Fibroblast of skin of back (primary cell): ENCODE data around the gene TCEA2.

Experiments used
- DNase-seq: peaks from one replicate; pipeline ENCODE4 v3.0.0-alpha.2; 2013

Gene TCEA2

DNA sequence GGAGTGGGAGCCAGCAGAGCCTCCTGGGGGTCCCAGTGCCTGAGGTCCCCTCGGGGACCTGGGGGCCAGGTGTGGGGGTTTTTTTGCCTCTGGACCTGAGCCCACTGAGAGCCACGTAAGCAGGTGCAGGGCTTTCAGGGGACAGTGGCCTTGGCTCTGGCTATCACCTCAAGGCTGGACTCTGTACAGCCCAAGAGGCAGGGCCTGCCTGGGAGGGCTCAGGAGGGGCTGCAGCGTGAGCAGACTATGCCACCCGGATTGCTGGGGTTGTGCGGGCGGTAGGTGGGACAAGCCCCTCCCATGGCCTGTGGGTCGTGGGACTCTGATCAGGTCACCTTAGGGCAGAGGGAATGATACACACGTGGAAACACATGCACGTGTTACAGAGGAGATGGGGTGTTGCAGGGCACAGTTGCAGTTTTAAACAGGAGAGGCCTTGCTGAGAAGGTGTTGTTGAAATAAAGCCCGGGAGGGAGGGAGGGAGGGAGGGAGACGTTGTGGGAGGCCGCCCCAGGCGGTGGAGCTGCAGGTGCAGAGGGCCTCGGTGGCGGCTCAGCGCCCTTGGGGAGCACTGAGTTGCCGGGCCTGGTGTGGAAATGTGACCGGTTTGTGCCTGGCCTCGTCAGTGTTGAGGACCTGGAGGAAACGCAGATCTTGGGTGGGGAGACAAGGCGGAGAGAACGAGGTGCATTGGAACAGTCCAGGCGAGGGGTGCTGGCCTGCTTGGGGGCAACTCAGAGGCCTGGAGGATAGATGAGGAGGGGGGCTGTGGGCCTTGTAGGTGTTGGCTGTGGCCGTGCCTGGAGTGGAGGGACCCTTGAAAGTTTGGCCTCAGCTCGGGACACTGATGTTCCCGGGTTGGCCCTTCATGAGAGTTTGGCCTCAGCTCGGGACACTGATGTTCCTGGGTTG, 2.3 kb downstream of the TCEA2 start:
- DNase-seq = no peak

DNA sequence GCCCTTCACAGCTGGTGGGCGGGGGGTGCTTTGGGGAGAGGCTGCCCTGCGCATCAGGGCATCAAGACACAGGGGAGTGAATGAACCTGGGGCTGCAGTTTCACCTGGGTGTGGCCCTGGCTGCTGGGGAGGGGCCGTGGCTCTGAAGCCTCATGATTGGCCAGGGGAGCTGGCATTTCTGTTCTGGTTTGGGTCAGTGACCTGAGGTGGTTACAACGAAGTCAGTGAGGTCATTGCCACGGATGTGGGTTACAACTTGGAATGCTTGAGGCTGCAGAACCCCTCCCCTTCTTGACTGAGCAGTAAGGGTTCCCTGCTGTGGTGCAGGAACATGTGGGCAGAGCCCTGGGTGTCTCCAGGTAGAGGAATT, 3.0 kb downstream of the TCEA2 start:
- peak; percentile 69 for DNase-seq

DNA sequence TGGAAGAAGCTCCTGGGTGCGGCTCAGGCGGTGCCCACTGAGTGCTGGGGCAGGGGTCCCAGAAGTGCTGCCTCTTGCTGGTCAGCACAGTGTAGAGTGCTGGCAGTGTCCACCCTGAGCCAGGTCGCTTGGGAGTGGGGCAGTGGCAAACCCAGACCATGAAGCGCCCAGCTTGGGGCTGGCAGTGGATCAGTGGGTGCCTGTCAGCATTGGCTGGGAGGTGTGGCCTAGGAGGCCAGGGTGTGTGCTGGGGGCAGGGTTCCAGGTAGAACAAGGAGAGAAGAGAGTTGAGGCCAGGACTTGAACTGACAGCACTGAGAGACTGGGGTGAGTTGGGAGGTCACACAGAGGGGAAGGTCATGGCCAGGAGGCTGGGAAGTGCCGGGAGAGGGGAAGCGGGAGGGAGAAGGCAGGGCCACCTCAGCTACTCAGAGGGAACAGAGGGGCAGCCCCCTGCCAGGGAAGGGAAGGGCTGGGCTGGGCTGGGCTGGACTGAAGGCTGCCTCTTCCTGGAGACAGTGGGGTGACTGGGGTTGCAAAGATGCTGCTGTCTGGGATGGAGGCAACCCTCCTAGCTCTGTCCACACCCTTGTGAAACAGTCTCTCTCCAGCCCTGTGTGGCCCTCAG, 4.1 kb downstream of the TCEA2 start:
- DNase-seq = no peak

DNA sequence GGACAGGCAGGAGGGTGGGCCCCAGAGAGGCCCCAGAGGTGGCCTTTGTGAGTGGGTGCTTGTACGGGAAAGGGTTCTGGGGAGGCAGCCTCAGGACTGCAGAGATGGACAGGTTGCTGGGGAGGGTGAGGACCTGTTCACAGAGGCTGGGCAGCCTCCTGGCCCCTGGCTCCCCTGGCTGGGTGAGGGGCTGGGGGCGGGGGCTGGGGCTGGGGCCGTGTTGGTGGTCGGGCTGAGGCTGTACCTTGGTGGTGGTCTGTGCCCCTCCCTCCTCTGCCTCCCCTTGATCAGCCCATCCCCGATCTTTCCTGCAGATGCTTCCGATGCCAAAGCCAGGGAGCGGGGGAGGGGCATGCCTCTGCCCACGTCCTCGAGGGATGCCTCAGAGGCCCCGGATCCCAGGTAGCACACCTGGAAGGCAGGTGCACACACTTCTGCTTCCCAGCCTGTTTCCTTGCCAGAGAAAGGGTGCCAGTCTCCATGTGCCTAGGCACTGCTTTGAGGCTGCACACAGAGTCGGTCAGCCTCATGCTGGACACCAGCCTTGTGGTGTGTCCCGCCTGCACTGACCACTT, 4.8 kb downstream of the TCEA2 start:
- no peak for DNase-seq

DNA sequence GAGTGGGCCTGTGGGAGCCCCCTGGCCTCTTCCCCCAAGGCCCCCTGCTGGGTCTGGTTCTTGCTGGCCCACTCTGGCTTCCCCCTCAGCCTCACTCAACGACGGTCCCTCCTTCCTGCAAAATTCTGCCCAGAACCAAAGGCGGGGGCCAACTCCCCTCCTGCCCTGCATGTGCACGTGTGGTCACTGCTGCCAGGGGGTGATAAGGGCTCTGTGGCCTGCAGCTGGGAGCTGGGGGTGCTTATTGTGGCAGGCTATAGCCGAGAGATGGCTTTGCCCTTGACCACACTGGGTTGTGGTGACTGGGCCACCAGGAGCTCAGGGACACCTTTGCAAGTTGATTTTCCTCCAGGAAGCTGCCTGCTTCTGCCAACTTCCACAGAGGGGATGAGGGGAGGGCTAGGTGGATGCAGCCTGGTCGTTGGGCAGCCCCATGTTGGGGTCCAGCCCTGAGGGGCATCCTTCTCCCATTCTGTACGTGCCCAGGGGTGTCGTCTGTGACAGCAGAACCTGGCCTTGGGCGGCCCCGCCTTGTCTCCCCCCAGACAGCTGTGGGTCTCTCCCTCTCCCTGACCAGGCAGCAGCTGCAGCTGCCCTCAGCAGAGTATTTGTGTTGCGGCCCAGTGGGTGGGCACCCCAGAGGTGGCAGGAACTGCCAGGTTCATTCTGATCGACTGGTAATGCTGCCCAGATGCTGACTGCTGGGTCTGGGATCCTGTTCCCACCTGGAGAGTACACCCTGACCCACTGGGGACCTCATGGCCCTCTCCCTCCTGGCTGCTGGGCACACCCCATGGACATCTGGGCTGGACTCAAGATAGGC, 5.6 kb downstream of the TCEA2 start:
- no peak for DNase-seq

DNA sequence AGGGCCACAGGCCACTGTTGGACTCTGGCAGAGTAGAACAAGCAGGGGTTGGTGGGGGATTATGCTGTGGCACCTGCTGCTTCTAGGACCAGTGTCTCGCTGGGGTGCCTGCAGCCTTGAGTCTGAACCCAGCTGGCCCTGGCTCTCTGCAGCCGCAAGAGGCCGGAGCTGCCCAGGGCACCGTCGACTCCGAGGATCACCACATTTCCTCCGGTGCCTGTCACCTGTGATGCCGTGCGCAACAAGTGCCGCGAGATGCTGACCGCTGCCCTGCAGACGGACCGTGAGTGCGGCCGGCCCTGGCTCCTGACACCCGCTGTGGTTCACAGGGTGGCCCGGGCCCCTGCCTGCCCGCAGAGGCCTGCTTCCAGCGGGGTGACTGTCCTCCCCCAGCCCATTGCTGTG, 6.2 kb downstream of the TCEA2 start:
- no peak for DNase-seq

DNA sequence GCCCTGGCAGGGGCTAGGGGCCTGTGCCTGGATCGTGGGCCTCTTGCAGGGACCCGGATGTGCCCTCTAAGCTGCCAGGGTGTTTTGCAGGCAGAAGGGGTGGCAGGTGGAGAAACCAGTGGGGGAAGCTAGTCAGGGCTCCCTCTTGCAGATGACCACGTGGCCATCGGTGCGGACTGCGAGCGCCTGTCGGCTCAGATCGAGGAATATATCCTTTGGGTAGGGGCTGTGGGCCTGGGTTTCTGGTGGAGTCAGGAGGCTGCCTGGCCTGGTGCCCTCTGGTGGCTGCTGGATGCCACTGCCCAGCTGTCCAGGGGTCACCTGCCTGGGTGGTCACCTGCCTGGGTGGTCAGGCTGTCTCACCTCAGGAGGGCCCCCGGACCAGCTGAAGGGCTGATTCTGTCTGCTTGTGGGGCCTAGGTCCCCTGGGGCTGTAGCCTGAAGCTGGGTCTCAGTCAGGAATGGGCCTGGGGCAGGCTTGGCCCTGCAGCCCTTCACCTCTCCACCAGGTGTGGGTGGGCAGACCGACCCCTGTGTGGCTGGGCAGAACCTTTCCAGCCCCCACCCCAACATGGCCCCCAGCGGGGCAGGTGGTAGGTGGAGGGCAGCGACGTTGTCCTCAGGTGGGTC, 6.7 kb downstream of the TCEA2 start:
- no peak for DNase-seq

DNA sequence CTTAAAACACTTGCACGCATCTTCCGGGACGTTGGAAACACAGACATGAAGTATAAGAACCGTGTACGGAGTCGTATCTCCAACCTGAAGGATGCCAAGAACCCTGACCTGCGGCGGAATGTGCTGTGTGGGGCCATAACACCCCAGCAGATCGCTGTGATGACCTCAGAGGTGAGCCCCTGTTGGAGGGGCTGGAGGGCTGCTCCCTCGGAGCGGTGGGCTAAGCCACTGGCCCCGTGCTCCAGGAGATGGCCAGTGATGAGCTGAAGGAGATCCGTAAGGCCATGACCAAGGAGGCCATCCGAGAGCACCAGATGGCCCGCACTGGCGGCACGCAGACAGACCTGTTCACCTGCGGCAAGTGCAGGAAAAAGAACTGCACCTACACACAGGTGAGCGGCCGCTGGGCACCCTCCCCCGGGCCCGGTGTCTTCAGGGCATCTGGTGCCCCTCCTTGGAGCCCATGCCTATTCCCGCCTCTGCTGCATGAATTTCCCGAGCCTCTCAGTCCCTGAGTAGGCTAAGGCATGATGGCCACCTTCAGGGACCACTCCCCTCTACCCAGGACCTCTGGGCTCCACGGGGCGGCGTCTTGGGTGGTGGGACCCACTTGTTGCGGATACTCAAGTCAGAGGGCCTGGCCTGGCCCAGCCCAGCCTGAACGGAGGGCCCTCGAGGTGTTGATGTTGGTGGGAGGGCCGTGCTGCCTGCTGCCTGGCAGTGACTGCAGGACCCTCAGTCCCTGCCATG, 7.4 kb downstream of the TCEA2 start:
- no peak for DNase-seq

DNA sequence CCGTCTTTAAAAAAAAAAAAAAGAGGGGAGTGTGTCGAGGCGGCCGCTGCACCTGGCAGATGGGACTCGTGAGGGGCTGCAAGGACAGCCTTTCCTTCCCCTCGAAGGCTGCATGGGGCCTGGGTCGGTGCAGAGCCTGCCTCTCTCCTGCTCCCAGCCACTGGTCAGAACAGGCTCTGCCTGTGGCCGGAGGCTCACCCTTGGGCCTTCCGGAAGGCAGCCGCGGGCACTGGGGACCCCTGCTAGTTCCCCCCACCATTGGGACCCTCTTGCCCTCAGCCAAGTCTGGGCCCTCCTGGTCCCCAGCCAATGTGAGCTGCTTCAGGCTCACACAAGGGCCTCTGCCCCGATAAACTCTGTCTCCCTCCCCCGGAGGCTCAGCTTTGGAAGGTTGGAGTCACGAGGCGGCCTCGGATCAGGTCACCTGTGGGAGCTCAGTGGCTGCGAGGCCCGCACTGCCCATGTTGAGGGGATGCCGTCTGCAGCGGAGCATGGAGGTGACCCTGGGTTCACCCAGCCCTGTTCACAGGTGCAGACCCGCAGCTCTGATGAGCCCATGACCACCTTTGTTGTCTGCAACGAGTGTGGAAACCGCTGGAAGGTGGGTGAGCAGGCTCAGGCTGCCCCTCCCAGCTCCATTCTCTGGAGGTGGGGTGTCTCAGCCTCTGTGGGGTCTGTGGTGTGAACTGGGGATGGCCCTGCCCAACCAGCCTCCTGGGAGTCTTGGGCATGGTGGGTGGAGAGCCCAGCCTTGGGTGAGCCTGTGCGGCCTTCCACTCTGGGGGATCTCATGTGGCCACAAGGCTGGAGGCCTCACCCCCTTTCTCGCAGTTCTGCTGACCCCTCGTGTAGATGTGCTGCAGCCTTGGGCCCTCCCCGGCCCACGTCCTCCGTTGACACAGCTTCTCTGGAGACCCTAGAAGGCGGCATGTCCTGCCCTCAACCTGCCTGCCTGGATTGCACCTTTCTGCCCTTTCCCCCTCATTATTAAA, 8.6 kb downstream of the TCEA2 start:
- DNase-seq = no peak

DNA sequence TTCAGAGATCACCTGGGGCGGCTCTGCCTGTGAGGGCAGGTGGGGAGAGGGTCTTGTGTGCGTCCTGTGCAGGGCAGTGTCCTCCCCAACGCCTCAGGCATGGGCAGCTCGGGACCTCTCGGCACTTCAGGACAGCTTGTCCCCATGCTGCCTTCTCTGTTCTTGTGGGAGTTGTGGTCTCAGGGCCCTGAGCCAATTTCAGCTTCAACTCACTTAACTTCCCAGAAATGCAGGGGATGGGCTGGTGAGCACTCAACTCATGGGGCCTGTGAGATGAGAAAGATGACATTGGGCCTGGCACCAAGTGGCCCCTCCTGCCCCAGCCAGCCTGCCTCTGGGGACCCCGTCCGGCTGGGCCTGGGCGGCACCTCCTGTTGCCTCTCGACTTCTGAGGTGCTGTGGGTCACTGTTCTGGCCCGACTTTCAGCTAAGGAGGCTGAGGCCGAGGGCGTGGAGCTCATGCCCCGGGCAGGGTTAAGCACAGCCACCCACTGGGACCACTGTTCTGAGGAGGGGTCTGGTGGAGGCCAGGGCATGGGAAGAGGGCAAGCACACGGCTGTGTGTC, 9.6 kb downstream of the TCEA2 start:
- DNase-seq = no peak

DNA sequence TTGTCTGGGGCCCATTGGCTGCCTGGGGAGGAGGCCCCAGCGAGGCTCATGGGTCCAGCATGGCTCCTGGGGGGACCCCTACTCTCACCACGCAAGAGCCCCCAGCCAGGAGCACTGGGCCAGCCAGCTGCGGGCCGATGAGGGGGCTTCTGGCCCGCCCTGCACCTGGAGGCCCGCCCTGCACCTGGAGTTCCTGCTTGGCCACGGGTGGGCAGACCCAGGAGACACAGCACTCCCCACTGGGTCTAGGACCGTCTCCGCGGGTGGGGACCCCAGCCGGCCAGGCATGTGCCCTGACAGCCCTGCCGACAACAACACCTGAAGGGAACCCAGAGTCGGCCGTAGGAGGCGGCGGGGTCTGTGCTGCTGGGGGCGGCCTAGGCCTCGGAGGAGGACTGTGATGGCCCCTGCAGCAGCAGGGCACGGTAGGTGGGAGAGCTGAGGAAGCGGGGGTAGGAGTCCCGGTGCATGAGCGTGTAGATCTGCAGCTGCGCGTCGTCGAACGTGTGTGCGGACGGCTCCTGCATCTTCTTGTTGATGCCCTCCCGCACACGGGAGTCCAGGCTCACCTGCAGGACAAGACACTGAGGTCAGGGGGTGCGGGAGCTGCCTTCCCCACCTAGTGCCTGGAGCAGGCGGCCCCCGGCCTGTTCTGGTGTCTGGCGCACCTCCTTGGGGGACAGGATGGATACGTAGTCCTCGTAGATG, 10.6 kb downstream of the TCEA2 start:
- DNase-seq = no peak

DNA sequence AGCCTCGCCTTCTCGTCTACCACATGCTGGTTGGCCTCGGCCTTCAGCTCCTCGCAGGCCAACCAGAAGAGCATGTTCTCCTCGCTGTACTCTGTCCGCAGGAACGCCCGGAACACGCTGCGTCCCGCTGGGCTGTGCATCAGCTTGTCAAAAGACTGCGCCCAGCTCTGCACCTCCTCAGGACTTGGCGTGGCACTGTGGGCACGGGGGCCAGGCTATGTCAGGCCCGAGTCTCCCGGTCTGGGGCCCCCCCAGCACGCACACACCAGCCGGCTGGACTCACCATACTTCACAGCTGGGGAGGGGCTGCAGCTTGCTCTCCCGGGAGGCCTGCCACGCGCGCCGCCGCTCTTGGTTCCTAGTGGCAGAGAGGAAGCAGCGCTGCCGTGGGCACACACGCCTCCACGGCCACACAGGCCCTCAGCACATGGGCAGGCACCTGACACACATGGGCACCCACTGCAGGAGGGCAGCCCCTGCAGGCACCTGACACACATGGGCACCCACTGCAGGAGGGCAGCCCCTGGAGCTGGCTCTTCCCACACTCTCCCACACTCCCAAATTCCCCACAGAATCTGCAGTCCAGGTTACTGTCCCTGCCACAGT, 11.3 kb downstream of the TCEA2 start:
- no peak for DNase-seq

DNA sequence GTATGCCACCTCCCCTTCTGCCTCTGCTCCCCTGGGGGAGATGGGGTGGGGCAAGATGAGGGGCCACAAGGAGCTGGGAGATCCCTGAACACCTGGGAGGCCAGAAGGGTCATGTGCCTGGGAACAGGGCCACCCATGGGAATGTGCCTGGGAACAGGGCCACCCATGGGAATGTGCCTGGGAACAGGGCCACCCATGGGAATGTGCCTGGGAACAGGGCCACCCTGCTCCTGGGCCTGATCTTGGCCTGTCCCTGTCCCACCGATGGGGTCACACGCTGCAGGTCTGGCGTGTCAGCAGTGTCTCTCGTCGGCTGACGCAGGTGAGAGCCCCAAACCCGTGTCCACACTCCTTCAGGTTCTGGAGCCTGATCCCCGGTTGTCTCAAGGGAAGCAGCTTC, 12.0 kb downstream of the TCEA2 start:
- DNase-seq = no peak

DNA sequence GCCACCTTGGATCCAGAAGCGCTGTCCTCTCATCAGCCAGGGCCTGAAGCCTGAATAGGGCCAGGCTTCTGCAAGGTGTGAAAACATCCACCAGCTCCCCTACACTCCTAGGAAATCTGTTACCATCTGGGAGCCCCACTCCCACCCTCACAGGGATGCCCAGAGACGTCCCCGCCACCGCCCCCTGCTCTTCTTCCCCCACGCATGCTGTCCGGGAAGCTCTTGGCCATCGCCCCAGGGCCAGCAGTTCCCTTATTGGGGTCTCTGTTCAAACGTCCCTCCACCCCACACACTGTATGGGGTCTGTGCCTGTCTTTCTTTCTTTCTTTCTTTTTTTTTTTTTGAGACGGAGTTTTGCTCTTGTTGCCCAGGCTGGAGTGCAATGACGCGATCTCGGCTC, 12.6 kb downstream of the TCEA2 start:
- DNase-seq = no peak

DNA sequence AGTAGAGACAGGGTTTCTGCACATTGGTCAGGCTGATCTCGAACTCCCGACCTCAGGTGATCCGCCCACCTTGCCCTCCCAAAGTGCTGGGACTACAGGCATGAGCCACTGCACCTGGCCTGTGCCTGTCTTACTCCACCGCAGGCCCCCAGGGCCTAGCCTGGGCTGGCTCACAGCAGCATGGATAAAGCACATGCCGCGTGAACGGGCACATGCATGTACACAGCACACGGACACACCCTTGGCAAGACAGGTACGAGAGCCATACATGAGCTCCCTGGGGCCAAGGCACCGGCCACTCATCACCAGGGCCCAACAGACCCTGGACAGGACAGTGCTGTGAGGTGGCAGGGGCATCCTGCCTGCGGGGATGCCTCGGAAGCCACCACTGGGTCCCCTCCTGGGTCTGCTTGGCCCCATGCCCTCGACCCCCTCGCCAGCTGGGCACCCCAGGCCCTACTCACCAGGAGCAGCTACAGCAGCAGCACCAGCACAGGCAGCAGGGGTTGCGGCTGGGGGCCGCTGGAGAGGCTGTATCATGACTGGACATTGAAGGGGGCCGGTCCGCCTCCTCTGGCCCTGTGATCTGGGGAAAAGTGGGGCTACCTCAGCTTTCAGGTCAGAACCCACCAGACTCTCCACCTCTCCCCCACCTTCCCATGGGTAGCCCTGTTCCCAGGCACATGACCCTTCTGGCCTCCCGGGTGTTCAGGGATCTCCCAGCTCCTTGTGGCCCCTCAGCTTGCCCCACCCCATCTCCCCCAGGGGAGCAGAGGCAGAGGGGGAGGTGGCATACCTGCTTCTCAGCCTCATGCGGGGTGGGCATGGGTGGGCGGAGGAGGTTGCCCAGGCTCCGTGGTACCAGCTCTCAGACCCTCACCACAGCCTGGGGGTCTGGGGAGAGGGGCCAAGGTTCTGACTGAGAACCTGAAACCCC, 13.3 kb downstream of the TCEA2 start:
- DNase-seq = no peak

DNA sequence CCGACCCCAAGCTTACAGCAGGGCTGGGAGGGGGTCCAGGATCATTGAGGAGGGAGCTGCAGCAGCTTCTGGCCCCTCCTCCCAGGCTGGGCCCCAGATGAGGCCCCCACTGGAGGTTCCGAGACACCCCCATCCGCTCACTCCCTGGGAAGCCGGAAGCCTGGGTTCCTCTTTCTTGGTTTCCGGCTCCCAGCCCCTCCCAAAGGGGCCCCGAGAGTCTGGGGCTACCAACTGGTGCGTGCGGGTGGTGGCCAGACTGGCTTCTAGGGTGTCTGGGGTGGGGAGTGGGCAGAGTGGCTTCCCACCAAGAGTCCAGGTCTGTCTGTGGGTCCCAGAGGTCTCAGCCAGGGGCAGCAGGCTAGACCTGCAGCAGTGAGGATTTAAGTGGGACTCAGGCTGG, 14.1 kb downstream of the TCEA2 start:
- no peak for DNase-seq

DNA sequence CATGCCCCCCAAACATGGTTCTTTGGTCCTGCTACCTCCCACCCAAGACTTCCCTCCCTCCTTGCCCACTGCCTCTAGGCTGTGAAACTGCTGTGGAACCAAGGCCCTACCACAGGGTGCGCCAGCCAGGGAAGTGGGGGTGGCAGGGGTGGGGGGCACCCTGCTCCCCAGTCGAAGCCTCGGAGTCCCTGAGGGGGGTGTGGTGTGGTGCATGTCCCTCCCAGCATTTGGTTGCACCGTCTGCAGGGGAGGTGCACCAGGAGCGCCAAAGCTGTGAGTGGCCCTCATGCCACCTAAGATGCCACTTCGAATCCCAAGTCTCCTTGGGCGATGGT, 14.5 kb downstream of the TCEA2 start:
- DNase-seq = no peak
